LHCN-M2 (cell line): ENCODE results near the gene SDHB. TPM values are rescaled to one million over a fixed set of nuclear protein-coding genes. Genes with fewer than 3 reads are reported as not detected.

ENCODE experiments used
- DNase-seq: peaks from one replicate; pipeline ENCODE4 v3.0.0-alpha.2; 2012; ENCODE audit warnings: low read depth
- total RNA-seq: library from RNA; depleted of rRNA; stranded (reverse); fragments of >200 nt; gene quantifications from 2 replicates; pipeline ENCODE4 v1.2.3, GENCODE V29; 2014

The SDHB gene
- total RNA-seq, 1 experiment from 2014 or later, result 157 TPM

- DNase-seq, result peak; percentile 95
These were observed 40.9 kb downstream of the SDHB start for GRCh38 chr1:17012775-17013490.

- peak; percentile 64 for DNase-seq
These were observed 42.2 kb downstream of the SDHB start, which contains the start of gene ATP13A2 for GRCh38 chr1:17011439-17012307. TSS of gene ATP13A2 (minus strand) at chr1:17011928. CDS start at chr1:17011738, 190 bp downstream.

GRCh38 chr1:17011092-17011438 lies 42.8 kb downstream of the SDHB start:
- DNase-seq, result no peak

- DNase-seq, result peak; percentile 64
These were observed 44.1 kb downstream of the SDHB start for GRCh38 chr1:17009706-17010105.

GRCh38 chr1:17008208-17008855 lies 45.5 kb downstream of the SDHB start:
- DNase-seq, result no peak

GRCh38 chr1:17007121-17007520 lies 46.7 kb downstream of the SDHB start:
- no peak for DNase-seq

- DNase-seq, result no peak
These were observed 48.5 kb downstream of the SDHB start for GRCh38 chr1:17005365-17005740.

GRCh38 chr1:17004466-17005364 lies 49.1 kb downstream of the SDHB start:
- DNase-seq, result no peak

- DNase-seq, result no peak
These were observed 51.3 kb downstream of the SDHB start for GRCh38 chr1:17002524-17002902.

GRCh38 chr1:17001760-17002523 lies 51.9 kb downstream of the SDHB start:
- DNase-seq, result no peak

GRCh38 chr1:16999863-17000262 lies 54.0 kb downstream of the SDHB start:
- DNase-seq, result no peak

- no peak for DNase-seq
These were observed 55.2 kb downstream of the SDHB start for GRCh38 chr1:16998589-16998988.

- no peak for DNase-seq
These were observed 57.0 kb downstream of the SDHB start for GRCh38 chr1:16996845-16997244.

GRCh38 chr1:16993521-16994038 lies 60.3 kb downstream of the SDHB start:
- no peak for DNase-seq

GRCh38 chr1:16992675-16993074 lies 61.2 kb downstream of the SDHB start:
- no peak for DNase-seq

GRCh38 chr1:16992102-16992501 lies 61.7 kb downstream of the SDHB start:
- DNase-seq, result no peak

GRCh38 chr1:16991571-16991970 lies 62.3 kb downstream of the SDHB start:
- no peak for DNase-seq

GRCh38 chr1:16989676-16990391 lies 64.0 kb downstream of the SDHB start:
- DNase-seq, result no peak

- DNase-seq, result no peak
These were observed 65.6 kb downstream of the SDHB start for GRCh38 chr1:16988210-16988609.

GRCh38 chr1:16986962-16987361 lies 66.9 kb downstream of the SDHB start:
- DNase-seq, result no peak
